NCI-H748 (cell line): Measurements from ENCODE around the gene GALNT14.

Source experiments
- DNase-seq: peaks from one replicate; lab custom pipeline; 2025; ENCODE audit not compliant: unreplicated experiment; lab: John Stamatoyannopoulos, UW

Gene GALNT14

GRCh38 chr2:30981096-30981495 is 157.1 kb downstream of the GALNT14 start:
- DNase-seq, result no peak

- no peak for DNase-seq
These were observed 158.4 kb downstream of the GALNT14 start for GRCh38 chr2:30979822-30980245.

- no peak for DNase-seq
These were observed 159.4 kb downstream of the GALNT14 start for GRCh38 chr2:30978854-30979253.

GRCh38 chr2:30978044-30978443 is 160.2 kb downstream of the GALNT14 start:
- no peak for DNase-seq

GRCh38 chr2:30975156-30975555 is 163.1 kb downstream of the GALNT14 start:
- no peak for DNase-seq

- DNase-seq, result no peak
These were observed 163.7 kb downstream of the GALNT14 start for GRCh38 chr2:30974554-30974953.

- no peak for DNase-seq
These were observed 164.1 kb downstream of the GALNT14 start for GRCh38 chr2:30974092-30974491.

GRCh38 chr2:30971231-30972025 is 166.8 kb downstream of the GALNT14 start:
- no peak for DNase-seq

GRCh38 chr2:30968660-30969397 is 169.4 kb downstream of the GALNT14 start:
- DNase-seq, result no peak

- no peak for DNase-seq
These were observed 171.5 kb downstream of the GALNT14 start for GRCh38 chr2:30966786-30967185.

- DNase-seq, result no peak
These were observed 173.2 kb downstream of the GALNT14 start for GRCh38 chr2:30965022-30965531.

- no peak for DNase-seq
These were observed 173.8 kb downstream of the GALNT14 start for GRCh38 chr2:30964334-30965005.

GRCh38 chr2:30963184-30963583 is 175.1 kb downstream of the GALNT14 start:
- no peak for DNase-seq

GRCh38 chr2:30960213-30960612 is 178.0 kb downstream of the GALNT14 start:
- no peak for DNase-seq

- DNase-seq, result no peak
These were observed 178.6 kb downstream of the GALNT14 start for GRCh38 chr2:30959653-30960052.

GRCh38 chr2:30958918-30959265 is 179.3 kb downstream of the GALNT14 start:
- DNase-seq, result no peak

- DNase-seq, result no peak
These were observed 179.9 kb downstream of the GALNT14 start for GRCh38 chr2:30958193-30958917.

GRCh38 chr2:30957591-30957990 is 180.6 kb downstream of the GALNT14 start:
- no peak for DNase-seq

- DNase-seq, result no peak
These were observed 181.2 kb downstream of the GALNT14 start for GRCh38 chr2:30956995-30957394.

- no peak for DNase-seq
These were observed 182.6 kb downstream of the GALNT14 start for GRCh38 chr2:30955516-30956132.

- DNase-seq, result no peak
These were observed 187.9 kb downstream of the GALNT14 start for GRCh38 chr2:30950339-30950738.
